ENCODE data around the gene SUSD2.

Gene SUSD2

DNA sequence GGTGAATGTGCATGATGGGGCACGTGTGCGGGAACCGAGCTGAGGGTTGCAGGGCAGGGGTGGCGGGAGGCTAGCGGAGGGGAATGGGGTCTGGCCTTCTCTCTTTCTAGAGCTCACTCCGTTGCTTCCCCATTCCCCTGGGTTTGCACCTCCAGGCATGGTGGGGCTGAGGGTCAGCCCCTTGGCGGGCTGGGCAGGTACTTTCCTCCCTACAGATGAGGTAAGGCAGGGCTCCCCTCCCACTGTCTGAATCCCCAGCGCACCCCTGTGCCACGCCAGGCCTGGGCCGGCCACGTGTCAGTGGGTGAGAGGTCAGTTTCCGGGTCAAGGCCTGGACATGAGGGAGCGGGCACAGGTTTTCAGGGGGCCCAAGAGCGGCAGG lies 8.9 kb downstream of the SUSD2 start:
- TF ChIP-seq CTCF (IDR thresholded peaks at IDR 0.05) (no peak), ZFX (IDR thresholded peaks at IDR 0.05; ENCODE audit: borderline replicate concordance) (no peak)
- H3K27ac ChIP-seq = no peak overlapping the region

GRCh38 chr22:24190596-24191208 lies 9.4 kb downstream of the SUSD2 start:
- H3K27ac ChIP-seq = no peak overlapping the region
- TF ChIP-seq ZFX (IDR thresholded peaks at IDR 0.05; ENCODE audit: borderline replicate concordance) (no peak), CTCF (IDR thresholded peaks at IDR 0.05) (no peak)

- no peak for TF ChIP-seq CTCF (IDR thresholded peaks at IDR 0.05)
- TF ChIP-seq ZFX (IDR thresholded peaks at IDR 0.05; ENCODE audit: borderline replicate concordance) = no peak
- no peak overlapping the region for H3K27ac ChIP-seq
Observed at GRCh38 chr22:24191381-24191841, 10.1 kb downstream of the SUSD2 start.

DNA sequence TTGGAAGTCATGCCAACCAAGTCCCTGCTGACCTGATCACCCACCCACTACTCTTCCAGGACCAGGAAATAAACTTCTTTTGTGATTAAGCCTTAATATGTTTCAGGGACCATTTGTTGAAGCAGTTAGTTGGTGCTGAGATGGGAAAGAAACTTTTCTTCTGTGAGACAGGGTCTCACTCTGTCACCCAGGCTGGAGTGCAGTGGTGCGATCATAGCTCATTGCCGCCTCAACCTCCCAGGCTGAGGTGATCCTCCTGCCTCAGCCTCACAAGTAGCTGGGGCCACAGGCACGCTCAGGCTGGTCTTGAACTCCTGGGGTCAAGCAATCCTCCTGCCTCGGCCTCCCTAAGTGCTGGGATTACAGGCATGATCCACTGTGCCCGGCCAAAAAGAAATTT lies 10.6 kb downstream of the SUSD2 start:
- no peak overlapping the region for H3K27ac ChIP-seq
- TF ChIP-seq ZFX (IDR thresholded peaks at IDR 0.05; ENCODE audit: borderline replicate concordance) (no peak), CTCF (IDR thresholded peaks at IDR 0.05) (no peak)

DNA sequence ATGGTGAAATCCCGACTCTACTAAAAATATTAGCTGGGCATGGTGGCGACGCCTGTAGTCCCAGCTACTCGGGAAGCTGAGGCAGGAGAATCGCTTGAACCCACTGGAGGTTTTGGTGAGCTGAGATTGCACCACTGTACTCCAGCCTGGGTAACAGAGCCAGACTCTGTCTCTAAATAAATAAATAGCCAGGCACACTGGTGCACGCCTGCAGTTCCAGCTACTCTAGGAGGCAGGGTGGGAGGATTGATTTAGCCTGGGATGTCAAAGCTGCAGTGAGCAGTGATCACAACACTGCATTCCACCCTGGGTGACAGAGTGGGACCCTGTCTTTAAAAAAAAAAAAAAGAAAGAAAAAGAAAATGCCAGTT lies 17.4 kb downstream of the SUSD2 start:
- H3K27ac ChIP-seq = no peak overlapping the region
- TF ChIP-seq ZFX (IDR thresholded peaks at IDR 0.05; ENCODE audit: borderline replicate concordance) (no peak), CTCF (IDR thresholded peaks at IDR 0.05) (no peak)

- no peak overlapping the region for H3K27ac ChIP-seq
- no peak for TF ChIP-seq CTCF (IDR thresholded peaks at IDR 0.05)
- TF ChIP-seq ZFX (IDR thresholded peaks at IDR 0.05; ENCODE audit: borderline replicate concordance) = no peak
Observed at GRCh38 chr22:24200619-24201212, 19.4 kb downstream of the SUSD2 start.
